Osteoblast (primary cell): ENCODE results near the gene CHN2. TPM values are rescaled to one million over a fixed set of nuclear protein-coding genes. Genes with fewer than 3 reads are reported as not detected.

Experiments used
- DNase-seq: peaks from one replicate; pipeline ENCODE4 v3.0.0; 2011; ENCODE audit warnings: low spot score, mixed read lengths; ENCODE audit not compliant: insufficient read length; ENCODE audit errors: missing footprints
- H2AFZ ChIP-seq: 2 replicates; pipeline ENCODE4 v1.6.0; 2011; ENCODE audit warnings: mild to moderate bottlenecking, low read length
- H3K27ac ChIP-seq: 2 replicates; pipeline ENCODE4 v1.5.1; 2011; ENCODE audit warnings: mild to moderate bottlenecking, low read depth, low read length, moderate library complexity
- H3K27me3 ChIP-seq: 2 replicates; pipeline ENCODE4 v1.6.0; 2012; ENCODE audit warnings: mild to moderate bottlenecking, control low read depth, inconsistent platforms, low read length, moderate library complexity; ENCODE audit not compliant: insufficient read depth
- H3K36me3 ChIP-seq: 2 replicates; pipeline ENCODE4 v1.5.1; 2011; ENCODE audit warnings: mild to moderate bottlenecking, low read length, control low read depth, moderate library complexity; ENCODE audit not compliant: insufficient read depth
- H3K4me1 ChIP-seq: 2 replicates; pipeline ENCODE4 v1.5.1; 2011; ENCODE audit warnings: mild to moderate bottlenecking, low read length, control low read depth, moderate library complexity; ENCODE audit not compliant: insufficient read depth
- H3K4me2 ChIP-seq: 2 replicates; pipeline ENCODE4 v1.6.0; 2011; ENCODE audit warnings: mild to moderate bottlenecking, low read length; ENCODE audit not compliant: insufficient read depth
- H3K4me3 ChIP-seq: fragments of 200-600 bp; sonication (generic); 3 replicates; pipeline ENCODE4 v1.5.1; 2012; ENCODE audit warnings: mild to moderate bottlenecking, low read length, inconsistent platforms; ENCODE audit not compliant: insufficient read depth
- H3K79me2 ChIP-seq: 2 replicates; pipeline ENCODE4 v1.6.0; 2012; ENCODE audit warnings: mild to moderate bottlenecking, low read length, control low read depth, inconsistent platforms; ENCODE audit not compliant: insufficient read depth
- H3K9me3 ChIP-seq: 2 replicates; pipeline ENCODE4 v1.5.1; 2011; ENCODE audit warnings: low read depth, low read length, control low read depth
- H4K20me1 ChIP-seq: 2 replicates; pipeline ENCODE4 v1.6.0; 2012; ENCODE audit warnings: mild to moderate bottlenecking, low read length, control low read depth; ENCODE audit not compliant: insufficient read depth
- CTCF ChIP-seq: IDR thresholded peaks from 2 replicates; pipeline ENCODE4 v1.5.1; 2011; ENCODE audit warnings: mild to moderate bottlenecking, low read depth, low read length, moderate library complexity; ENCODE audit errors: extremely low read depth
- total RNA-seq: library from RNA; depleted of rRNA; stranded (reverse); fragments of >200 nt; gene quantifications from 2 replicates; pipeline ENCODE4 v1.2.3, GENCODE V29; 2012

Gene CHN2
- total RNA-seq, 1 donor = under 0.01 TPM

- peaks cover 6% of the 10 kb centered on the region for H3K27me3 ChIP-seq
These were observed 8.1 kb downstream of the CHN2 start for GRCh38 chr7:29202651-29203069.

GRCh38 chr7:29204491-29205272 is 10.1 kb downstream of the CHN2 start:
- no peak for TF ChIP-seq CTCF
- no peaks in the 10 kb centered on the region for H4K20me1 ChIP-seq
- no peak overlapping the region for H3K27ac ChIP-seq
- no peak overlapping the region for H2AFZ ChIP-seq
- no peaks in the 10 kb centered on the region for H3K9me3 ChIP-seq
- DNase-seq = no peak
- no peaks in the 10 kb centered on the region for H3K27me3 ChIP-seq
- H3K36me3 ChIP-seq = no peaks in the 10 kb centered on the region
- no peak overlapping the region for H3K4me3 ChIP-seq
- no peaks in the 10 kb centered on the region for H3K4me1 ChIP-seq
- no peaks in the 10 kb centered on the region for H3K79me2 ChIP-seq
- H3K4me2 ChIP-seq = no peak overlapping the region

More at GRCh38 chr7:29202651-29203069, 8.1 kb downstream of the CHN2 start:
- no peak overlapping the region for H3K4me3 ChIP-seq
- H3K27ac ChIP-seq = no peak overlapping the region
- H4K20me1 ChIP-seq = no peaks in the 10 kb centered on the region
- H2AFZ ChIP-seq = no peak overlapping the region
- H3K4me2 ChIP-seq = no peak overlapping the region
- no peak for DNase-seq
- no peaks in the 10 kb centered on the region for H3K79me2 ChIP-seq
- no peaks in the 10 kb centered on the region for H3K9me3 ChIP-seq
- no peaks in the 10 kb centered on the region for H3K4me1 ChIP-seq
- H3K36me3 ChIP-seq = no peaks in the 10 kb centered on the region
- TF ChIP-seq CTCF = no peak

- H3K4me2 ChIP-seq = no peak overlapping the region
- H3K27ac ChIP-seq = no peak overlapping the region
- H2AFZ ChIP-seq = no peak overlapping the region
- no peaks in the 10 kb centered on the region for H3K27me3 ChIP-seq
- no peak for TF ChIP-seq CTCF
- no peak overlapping the region for H3K4me3 ChIP-seq
- no peaks in the 10 kb centered on the region for H3K79me2 ChIP-seq
- DNase-seq = no peak
- no peaks in the 10 kb centered on the region for H3K4me1 ChIP-seq
- no peaks in the 10 kb centered on the region for H3K9me3 ChIP-seq
- H4K20me1 ChIP-seq = no peaks in the 10 kb centered on the region
- no peaks in the 10 kb centered on the region for H3K36me3 ChIP-seq
These were observed 12.7 kb downstream of the CHN2 start for GRCh38 chr7:29207162-29207801.
